SK-N-SH treated with all-trans-retinoic acid at 6 μM for 48 hours (cell line): ENCODE data around the gene WDR13.

ENCODE experiments used
- ARNTL ChIP-seq: fragments of 450-650 bp; formaldehyde crosslinking; IDR thresholded peaks from 2 replicates; pipeline ENCODE4 v1.5.0; 2020; ENCODE audit warnings: low read depth, mild to moderate bottlenecking, moderate library complexity, borderline replicate concordance
- ISL1 ChIP-seq: fragments of 250-450 bp; sonication (Bioruptor Pico); IDR thresholded peaks from 2 replicates; pipeline ENCODE4 v2.1.2; 2022; ENCODE audit warnings: mild to moderate bottlenecking, moderate library complexity
- OSR1 ChIP-seq: fragments of 250-450 bp; sonication (Bioruptor Pico); IDR thresholded peaks from 2 replicates; pipeline ENCODE4 v1.8.0; 2022; ENCODE audit warnings: moderate library complexity, mild to moderate bottlenecking, inconsistent platforms
- PPARA ChIP-seq: fragments of 250-450 bp; sonication (Bioruptor Pico); IDR thresholded peaks from 2 replicates; pipeline ENCODE4 v1.5.0; 2020; ENCODE audit warnings: mild to moderate bottlenecking, borderline replicate concordance
- SNAI2 ChIP-seq: fragments of 250-450 bp; sonication (Bioruptor Pico); IDR thresholded peaks from 2 replicates; pipeline ENCODE4 v1.5.0; 2020; ENCODE audit warnings: mild to moderate bottlenecking, moderate library complexity
- ZFP3 ChIP-seq: fragments of 250-450 bp; sonication (Bioruptor Pico); IDR thresholded peaks from 2 replicates; pipeline ENCODE4 v1.5.0; 2020; ENCODE audit warnings: mild to moderate bottlenecking, moderate library complexity
- ZFP30 ChIP-seq: fragments of 450-650 bp; formaldehyde crosslinking; IDR thresholded peaks from 2 replicates; pipeline ENCODE4 v1.5.0; 2022; ENCODE audit warnings: mild to moderate bottlenecking, moderate library complexity
- TF ChIP-seq, protein P1 (sequence below): fragments of 250-450 bp; sonication (Bioruptor Pico); IDR thresholded peaks from 2 replicates; pipeline ENCODE4 v1.8.0; 2020; ENCODE audit warnings: mild to moderate bottlenecking, moderate library complexity, borderline replicate concordance
- TF ChIP-seq, protein P2 (sequence below): fragments of 250-450 bp; sonication (Bioruptor Pico); IDR thresholded peaks from 2 replicates; pipeline ENCODE4 v1.5.1; 2020; ENCODE audit warnings: low read depth, mild to moderate bottlenecking, moderate library complexity

DNA sequence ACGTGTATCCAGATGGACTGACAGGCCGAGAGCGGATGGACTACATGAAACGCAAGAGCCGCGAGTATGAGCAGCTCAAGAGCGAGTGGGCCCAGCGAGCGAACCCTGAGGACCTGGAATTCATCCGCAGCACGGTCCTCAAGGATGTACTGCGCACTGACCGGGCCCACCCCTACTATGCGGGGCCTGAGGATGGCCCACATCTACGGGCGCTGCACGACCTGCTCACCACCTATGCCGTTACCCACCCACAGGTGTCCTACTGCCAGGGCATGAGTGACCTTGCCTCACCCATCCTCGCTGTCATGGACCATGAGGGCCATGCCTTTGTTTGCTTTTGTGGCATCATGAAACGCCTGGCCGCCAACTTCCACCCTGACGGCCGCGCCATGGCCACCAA, 37.7 kb upstream of the WDR13 start:
- TF ChIP-seq SNAI2 (CRISPR knock-in tag) (no peak), PPARA (CRISPR knock-in tag) (no peak), ZFP30 (CRISPR knock-in tag) (no peak), ARNTL (no peak), ISL1 (CRISPR knock-in tag) (no peak), ZFP3 (CRISPR knock-in tag) (no peak), OSR1 (CRISPR knock-in tag) (no peak)
- TF ChIP-seq, protein P1, sequence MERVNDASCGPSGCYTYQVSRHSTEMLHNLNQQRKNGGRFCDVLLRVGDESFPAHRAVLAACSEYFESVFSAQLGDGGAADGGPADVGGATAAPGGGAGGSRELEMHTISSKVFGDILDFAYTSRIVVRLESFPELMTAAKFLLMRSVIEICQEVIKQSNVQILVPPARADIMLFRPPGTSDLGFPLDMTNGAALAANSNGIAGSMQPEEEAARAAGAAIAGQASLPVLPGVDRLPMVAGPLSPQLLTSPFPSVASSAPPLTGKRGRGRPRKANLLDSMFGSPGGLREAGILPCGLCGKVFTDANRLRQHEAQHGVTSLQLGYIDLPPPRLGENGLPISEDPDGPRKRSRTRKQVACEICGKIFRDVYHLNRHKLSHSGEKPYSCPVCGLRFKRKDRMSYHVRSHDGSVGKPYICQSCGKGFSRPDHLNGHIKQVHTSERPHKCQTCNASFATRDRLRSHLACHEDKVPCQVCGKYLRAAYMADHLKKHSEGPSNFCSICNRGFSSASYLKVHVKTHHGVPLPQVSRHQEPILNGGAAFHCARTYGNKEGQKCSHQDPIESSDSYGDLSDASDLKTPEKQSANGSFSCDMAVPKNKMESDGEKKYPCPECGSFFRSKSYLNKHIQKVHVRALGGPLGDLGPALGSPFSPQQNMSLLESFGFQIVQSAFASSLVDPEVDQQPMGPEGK (CRISPR knock-in tag): no peak
- TF ChIP-seq, protein P2, sequence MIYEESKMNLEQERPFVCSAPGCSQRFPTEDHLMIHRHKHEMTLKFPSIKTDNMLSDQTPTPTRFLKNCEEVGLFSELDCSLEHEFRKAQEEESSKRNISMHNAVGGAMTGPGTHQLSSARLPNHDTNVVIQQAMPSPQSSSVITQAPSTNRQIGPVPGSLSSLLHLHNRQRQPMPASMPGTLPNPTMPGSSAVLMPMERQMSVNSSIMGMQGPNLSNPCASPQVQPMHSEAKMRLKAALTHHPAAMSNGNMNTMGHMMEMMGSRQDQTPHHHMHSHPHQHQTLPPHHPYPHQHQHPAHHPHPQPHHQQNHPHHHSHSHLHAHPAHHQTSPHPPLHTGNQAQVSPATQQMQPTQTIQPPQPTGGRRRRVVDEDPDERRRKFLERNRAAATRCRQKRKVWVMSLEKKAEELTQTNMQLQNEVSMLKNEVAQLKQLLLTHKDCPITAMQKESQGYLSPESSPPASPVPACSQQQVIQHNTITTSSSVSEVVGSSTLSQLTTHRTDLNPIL: no peak
